Gastroesophageal sphincter (tissue), 2 donors: ENCODE data around the gene TADA3.

Source experiments
- EP300 ChIP-seq: sonication (generic); formaldehyde crosslinking; IDR thresholded peaks from one replicate; pipeline ENCODE4 v1.6.1; 2017; ENCODE audit warnings: antibody characterized with exemption, mild to moderate bottlenecking
- POLR2A ChIP-seq, 2 donors: fragments of 450-650 bp; IDR thresholded peaks; one replicate each; pipeline ENCODE4 v1.6.1; 2017; ENCODE audit warnings: antibody characterized with exemption in 2 of 2, mild to moderate bottlenecking in 2 of 2, moderate library complexity in 1 of 2

DNA sequence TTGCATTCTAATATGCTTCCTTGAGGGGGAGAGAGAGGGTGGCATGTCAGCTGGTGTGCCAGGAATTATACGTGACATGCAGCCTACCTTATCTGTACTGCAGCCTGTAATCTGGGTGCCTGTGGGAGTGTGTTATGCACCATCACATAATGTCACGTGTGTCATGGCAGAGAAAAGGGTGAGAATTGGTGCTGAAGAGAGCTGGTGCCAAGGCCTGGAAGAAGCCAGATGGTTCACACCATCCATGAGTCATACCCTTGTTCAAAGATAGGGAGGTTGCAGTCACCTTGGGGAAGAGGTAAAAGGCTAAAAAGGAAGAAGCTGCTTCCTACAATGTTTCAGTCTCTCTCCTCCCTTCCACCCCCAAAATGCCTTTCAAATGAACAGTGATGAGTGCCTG is 55.4 kb downstream of the TADA3 start:
- no peak for TF ChIP-seq EP300
- TF ChIP-seq POLR2A (IDR thresholded peaks at IDR 0.05), result no peak
